T follicular helper cell (primary cell): Measurements from ENCODE around the gene ZSCAN25.
"Not testable (repeated sequence)": the region's sequence is repeated elsewhere in the genome, so short reads cannot be mapped to it uniquely, and the experiment has no call there.

Experiments used
- DNase-seq: peaks from one replicate; pipeline ENCODE4 v3.0.0-alpha.2; 2020; ENCODE audit warnings: low read depth

The ZSCAN25 gene

GRCh38 chr7:99645590-99645989 lies 28.8 kb downstream of the ZSCAN25 start:
- DNase-seq = no peak

GRCh38 chr7:99648843-99649242 lies 32.1 kb downstream of the ZSCAN25 start:
- no peak for DNase-seq

- no peak for DNase-seq
Measured at GRCh38 chr7:99651290-99651689, 34.5 kb downstream of the ZSCAN25 start.

GRCh38 chr7:99652671-99653070 lies 35.9 kb downstream of the ZSCAN25 start:
- DNase-seq = no peak

GRCh38 chr7:99653269-99653668 lies 36.5 kb downstream of the ZSCAN25 start:
- not testable (repeated sequence) for DNase-seq

GRCh38 chr7:99653754-99654153 lies 37.0 kb downstream of the ZSCAN25 start:
- no peak for DNase-seq

GRCh38 chr7:99654626-99655025 lies 37.9 kb downstream of the ZSCAN25 start:
- DNase-seq = not testable (repeated sequence)

- not testable (repeated sequence) for DNase-seq
Measured at GRCh38 chr7:99657879-99658278, 41.1 kb downstream of the ZSCAN25 start.

GRCh38 chr7:99665312-99666012 lies 48.7 kb downstream of the ZSCAN25 start:
- no peak for DNase-seq

GRCh38 chr7:99666013-99666395 lies 49.3 kb downstream of the ZSCAN25 start:
- no peak for DNase-seq

GRCh38 chr7:99667179-99667578 lies 50.4 kb downstream of the ZSCAN25 start:
- DNase-seq = no peak

- DNase-seq = no peak
Measured at GRCh38 chr7:99668541-99668940, 51.8 kb downstream of the ZSCAN25 start.

GRCh38 chr7:99669782-99670181 lies 53.0 kb downstream of the ZSCAN25 start:
- DNase-seq = no peak

GRCh38 chr7:99672573-99672972 lies 55.8 kb downstream of the ZSCAN25 start:
- no peak for DNase-seq

- no peak for DNase-seq
Measured at GRCh38 chr7:99674995-99675742, 58.4 kb downstream of the ZSCAN25 start.

- no peak for DNase-seq
Measured at GRCh38 chr7:99677013-99677647, 60.4 kb downstream of the ZSCAN25 start.

GRCh38 chr7:99677648-99678045 lies 60.9 kb downstream of the ZSCAN25 start:
- no peak for DNase-seq

- DNase-seq = no peak
Measured at GRCh38 chr7:99679032-99679399, 62.3 kb downstream of the ZSCAN25 start.

GRCh38 chr7:99679400-99680191 lies 62.9 kb downstream of the ZSCAN25 start, which contains the start of gene CYP3A5:
Gene CYP3A5, minus strand, starts transcription at chr7:99679996. Its CDS starts 100 bp downstream, at chr7:99679896.
- no peak for DNase-seq
